HG02798 (cell line): Measurements from ENCODE around the gene PRKN.
"Not testable (repeated sequence)": the region's sequence is repeated elsewhere in the genome, so short reads cannot be mapped to it uniquely, and the experiment has no call there.

Experiments
- ATAC-seq: cut with Tn5 transposase; IDR thresholded peaks from one replicate; pipeline ENCODE4 v1.9.1; 2021; ENCODE audit warnings: mild to moderate bottlenecking; ENCODE audit not compliant: unreplicated experiment, poor library complexity

PRKN gene

DNA sequence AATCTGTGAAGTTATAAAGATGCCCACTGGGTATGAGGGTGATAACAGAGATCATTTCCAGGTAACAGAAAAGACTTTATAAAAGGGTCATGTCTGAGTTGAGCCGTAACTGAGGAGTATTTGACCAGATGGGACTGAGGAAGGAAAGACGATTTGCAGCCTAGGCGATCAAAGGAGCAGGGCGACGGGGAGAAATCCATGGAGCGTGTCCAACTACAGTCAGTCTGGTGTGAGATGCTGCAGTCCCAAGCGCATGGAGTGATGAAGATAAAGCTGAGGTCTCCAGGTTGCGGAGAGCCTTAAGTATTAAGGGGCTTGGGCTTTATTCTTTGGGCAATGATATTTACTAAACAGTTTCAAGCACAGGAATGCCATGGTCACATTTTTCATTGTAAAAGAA, 166.7 kb downstream of the PRKN start:
- ATAC-seq: no peak

DNA sequence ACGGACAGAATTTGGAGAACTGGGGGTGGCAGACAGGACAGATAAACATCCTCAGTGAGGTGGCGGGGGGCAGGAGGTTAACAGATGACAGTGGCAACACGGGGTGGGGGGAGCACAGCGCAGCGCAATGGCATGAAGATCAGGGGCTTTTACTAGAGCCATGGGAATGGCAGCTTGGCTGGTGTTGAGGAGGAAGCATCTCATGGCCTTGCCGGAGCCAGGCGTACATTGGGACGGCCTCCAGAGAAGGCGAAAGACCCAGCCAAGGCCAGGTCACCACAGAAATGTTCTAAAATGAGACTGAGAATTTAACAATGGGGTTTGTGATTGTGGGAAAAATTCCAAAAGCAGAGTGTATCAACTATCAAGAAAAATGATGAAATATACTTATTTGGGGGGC, 173.0 kb downstream of the PRKN start:
- no peak for ATAC-seq

DNA sequence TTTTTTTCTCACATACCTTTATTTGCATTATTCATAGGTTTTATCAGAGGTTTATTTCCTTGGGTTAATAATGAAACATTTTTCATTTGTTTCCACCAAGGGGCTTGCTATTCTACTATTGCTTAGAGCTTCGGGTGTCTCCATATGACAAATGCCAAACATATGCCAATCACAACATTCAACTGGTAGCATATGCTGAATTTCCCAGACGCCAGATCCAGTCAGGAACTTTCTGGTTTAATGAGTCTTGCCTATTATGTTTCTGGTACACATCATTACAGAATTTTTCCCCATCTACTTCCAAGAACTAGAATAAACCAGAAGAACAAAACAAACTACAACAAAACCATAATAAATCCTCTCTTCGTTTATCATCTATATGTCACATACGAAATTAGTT, 180.7 kb downstream of the PRKN start:
- no peak for ATAC-seq

- ATAC-seq: no peak
Measured at GRCh38 chr6:162543221-162543620, 184.3 kb downstream of the PRKN start.

GRCh38 chr6:162541019-162541601, 186.5 kb downstream of the PRKN start:
- no peak for ATAC-seq

DNA sequence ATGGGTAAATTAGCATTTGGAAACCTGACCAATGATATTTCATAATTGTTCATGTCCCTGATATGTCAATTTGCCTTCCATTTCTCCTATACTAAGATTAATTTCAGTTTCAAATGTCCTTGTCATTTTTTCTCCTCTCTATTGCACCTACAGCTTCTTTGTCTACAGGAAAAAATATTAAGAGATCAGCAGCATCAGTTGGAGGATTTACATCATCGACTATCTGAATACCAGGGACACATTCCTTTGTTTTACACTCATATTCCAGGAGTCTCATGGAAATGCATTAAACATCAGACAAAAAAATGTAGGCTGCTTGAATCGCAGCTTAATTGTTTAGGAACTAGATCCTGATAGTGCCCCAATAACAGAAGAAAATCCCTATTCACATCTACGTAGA, 188.2 kb downstream of the PRKN start:
- no peak for ATAC-seq

GRCh38 chr6:162538643-162539064, 188.9 kb downstream of the PRKN start:
- ATAC-seq: no peak

DNA sequence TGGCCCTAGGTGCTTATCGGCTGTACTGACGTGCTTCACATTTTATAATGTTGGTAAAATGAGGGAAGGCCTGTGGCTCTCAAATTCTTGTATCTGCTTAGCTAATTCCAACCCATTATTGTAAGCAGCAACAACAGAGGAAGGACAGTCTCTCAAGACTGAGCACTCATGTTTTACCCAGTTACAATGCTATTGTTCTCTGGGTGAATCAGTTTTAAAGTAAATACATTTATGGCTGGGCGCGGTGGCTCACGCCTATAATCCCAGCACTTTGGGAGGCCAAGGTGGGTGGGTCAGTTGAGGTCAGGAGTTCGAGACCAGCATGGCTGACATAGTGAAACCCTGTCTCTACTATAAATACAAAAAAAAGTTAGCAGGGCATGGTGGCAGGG, 194.6 kb downstream of the PRKN start:
- ATAC-seq: no peak

- no peak for ATAC-seq
Measured at GRCh38 chr6:162532283-162533008, 195.1 kb downstream of the PRKN start.

DNA sequence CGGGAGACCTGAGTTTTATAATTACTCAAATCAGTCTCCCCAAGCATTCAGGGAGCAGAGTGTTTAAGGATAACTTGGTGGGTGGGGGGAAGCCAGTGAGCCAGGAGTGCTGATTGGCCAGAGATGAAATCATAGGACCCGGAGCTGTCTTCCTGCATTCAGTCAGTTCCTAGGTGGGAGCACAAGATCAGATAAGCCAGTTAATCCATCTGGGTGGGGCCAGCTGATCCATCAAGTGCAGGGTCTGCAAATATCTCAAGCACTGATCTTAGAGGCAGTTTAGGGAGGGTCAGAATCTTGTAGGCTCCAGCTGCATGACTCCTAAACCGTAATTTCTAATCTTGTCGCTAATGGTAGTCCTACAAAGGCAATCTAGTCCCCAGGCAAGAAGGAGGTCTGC, 196.2 kb downstream of the PRKN start:
- not testable (repeated sequence) for ATAC-seq

DNA sequence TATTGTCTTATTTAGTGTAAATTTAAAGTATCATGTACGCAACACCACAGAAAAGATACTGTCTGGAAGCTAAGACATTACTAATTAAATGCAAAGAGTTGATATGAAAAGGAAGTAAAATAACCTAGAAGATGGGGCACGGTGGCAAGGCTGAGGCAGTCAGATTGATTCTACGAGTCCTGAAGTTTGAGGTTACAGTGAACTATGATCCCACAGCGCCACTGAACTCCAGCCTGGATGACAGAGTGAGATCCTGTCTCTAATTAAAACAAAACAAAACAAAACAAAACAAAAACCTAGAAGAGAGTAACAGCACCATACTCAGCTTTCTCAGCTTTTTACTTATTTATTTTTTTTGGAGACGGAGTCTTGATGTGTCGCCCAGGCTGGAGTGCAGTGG, 199.0 kb downstream of the PRKN start:
- ATAC-seq: no peak

DNA sequence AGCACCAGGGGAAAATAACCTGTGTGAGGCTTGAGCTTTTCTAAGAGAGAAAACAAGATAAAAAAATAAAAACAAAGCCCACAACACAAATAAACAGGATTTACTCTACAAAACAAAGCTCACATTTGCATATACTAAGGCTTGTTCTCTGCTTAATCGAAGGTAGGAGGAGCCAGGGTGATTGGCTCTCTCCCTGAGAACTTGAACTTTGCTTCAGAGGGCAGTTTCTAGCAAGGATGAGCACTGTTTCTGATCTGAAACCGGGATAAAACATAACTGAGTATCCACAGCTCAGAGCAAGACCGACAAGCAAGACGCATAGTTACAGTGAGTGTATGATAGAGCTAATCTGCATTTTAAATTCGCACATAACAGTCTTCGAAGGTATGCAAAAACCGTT, 200.6 kb downstream of the PRKN start:
- no peak for ATAC-seq

GRCh38 chr6:162525181-162525580, 202.4 kb downstream of the PRKN start:
- no peak for ATAC-seq

GRCh38 chr6:162512744-162513143, 214.8 kb downstream of the PRKN start:
- no peak for ATAC-seq

GRCh38 chr6:162497389-162497788, 230.2 kb downstream of the PRKN start:
- no peak for ATAC-seq

DNA sequence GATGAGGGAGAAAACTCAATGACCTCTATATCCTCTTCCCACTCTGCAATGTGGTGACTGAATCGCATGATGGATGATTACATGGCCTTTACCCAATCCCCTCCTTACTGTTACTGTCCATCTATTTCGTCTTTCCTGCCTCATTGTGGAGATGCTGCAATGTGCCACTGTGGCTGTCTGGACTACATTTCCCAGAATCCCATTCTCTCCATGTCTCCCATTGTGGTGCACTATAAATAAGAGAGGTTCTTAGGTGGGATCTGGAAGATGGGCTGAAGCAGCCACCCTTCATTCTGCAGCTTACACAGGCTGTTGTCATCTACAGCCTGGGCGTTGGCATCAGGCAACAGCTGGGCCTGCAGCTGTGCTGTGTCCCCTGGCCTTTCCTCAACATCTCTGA, 233.6 kb downstream of the PRKN start:
- ATAC-seq: no peak

- ATAC-seq: no peak
Measured at GRCh38 chr6:162491637-162492036, 235.9 kb downstream of the PRKN start.

DNA sequence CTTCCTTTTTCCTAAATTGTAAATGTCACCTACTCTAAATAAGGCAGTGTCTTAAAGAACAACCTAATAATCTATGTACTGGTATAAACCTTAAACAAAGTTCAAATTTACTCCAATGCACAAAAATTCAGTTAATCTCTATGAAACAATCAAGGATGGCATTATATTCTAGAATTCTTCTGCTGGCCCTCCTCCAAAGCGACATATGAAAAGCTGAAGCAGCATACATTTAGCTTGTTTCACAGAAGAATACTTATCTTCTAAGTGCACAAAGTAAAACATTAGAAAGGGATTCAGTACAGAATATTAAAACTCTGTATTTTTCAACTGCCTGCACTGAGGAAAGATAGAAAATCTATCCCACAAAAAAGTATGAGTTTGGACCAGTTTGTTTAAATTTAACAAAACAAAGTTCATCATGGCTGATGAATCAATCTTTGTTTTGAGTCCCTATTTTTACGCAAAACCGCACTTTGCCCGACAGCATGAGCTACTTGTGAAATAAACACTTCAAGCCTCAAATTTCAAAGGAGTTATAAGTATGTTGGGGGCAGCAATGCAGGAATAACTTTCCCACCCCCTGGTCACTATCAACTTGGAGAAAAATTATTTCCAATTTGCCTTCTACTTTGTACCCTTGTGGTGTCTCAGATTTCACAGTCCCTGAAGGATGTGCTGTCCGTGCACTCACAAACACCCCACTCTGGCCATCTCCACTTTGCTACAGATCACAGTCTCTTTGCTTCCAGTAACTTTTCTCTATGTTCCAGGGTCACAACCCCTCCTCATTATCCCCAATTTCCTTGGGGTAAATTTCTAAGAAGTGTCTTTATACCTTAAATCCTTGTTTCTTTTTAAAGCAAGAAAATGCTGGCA, 238.2 kb downstream of the PRKN start:
- no peak for ATAC-seq

DNA sequence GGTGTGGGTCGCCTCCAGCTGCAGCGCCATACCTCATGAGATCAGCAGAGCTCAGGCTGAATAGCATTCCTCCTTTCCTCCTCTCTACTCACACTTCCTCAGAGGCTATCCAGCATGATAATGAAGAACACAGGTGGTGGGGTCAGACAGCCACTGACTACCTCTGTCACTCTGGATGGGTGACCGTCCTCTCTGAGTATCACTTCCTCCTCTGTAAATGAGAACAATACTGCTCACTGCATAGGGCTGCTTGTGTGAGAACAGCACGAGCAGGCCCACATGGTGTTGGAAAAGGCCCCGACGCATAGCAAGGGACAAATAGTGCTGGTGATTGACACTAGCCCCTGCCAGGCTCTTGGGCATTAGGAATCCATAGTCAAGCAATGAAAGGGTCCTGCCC, 239.1 kb downstream of the PRKN start:
- ATAC-seq: no peak

GRCh38 chr6:162485464-162485863, 242.1 kb downstream of the PRKN start:
- ATAC-seq: no peak

DNA sequence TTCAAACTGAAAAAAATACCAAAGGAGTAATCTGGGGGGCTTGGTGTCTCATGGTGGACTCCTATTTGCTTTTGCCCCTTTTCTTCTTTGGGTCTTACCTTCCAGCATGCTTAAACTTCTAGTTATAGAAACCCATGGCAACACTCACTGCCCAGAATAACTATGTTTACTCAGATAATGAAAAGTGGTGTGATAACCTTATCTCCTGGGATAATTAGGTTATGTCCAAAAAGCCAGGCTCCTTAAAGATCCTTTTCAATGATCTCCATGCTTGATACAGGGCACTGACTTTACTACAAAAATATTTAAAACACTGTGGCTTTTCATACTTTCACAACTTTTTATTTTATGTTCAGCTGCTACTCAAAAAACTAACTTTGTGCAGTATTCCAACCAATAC, 245.6 kb downstream of the PRKN start:
- no peak for ATAC-seq
